Lung (tissue), 12 donors: Measurements from ENCODE around the gene PRR14L. TPM values are rescaled to one million over a fixed set of nuclear protein-coding genes. Genes with fewer than 3 reads are reported as not detected.

Experiments
- ATAC-seq: fragments of 200-7000 bp; cut with Tn5 transposase; one replicate; pipeline ENCODE4 v1.9.1; 2020; ENCODE audit warnings: moderate number of reproducible peaks; ENCODE audit not compliant: insufficient read depth, low FRiP score
- DNase-seq, 3 donors: peaks; one replicate each; pipeline ENCODE4 v3.0.0-alpha.2; 2013 to 2017
- H3K27ac ChIP-seq, 2 donors: one replicate each; pipeline ENCODE4 v1.5.1; 2013; ENCODE audit warnings: mild to moderate bottlenecking in 2 of 2, moderate library complexity in 2 of 2, control low read depth in 1 of 2, inconsistent platforms in 1 of 2, low read depth in 1 of 2, low read length in 1 of 2
- H3K27me3 ChIP-seq, 3 donors: one replicate each; pipeline ENCODE4 v1.5.1; 2013; ENCODE audit warnings: low read length in 2 of 3; ENCODE audit not compliant: control insufficient read depth in 3 of 3, insufficient read depth in 3 of 3
- H3K36me3 ChIP-seq, 4 donors: one replicate each; pipeline ENCODE4 v1.5.1; 2013; ENCODE audit warnings: low read length in 4 of 4, mild to moderate bottlenecking in 1 of 4, moderate library complexity in 1 of 4; ENCODE audit not compliant: control insufficient read depth in 4 of 4, insufficient read depth in 4 of 4
- H3K4me1 ChIP-seq, 5 donors: one replicate each; pipeline ENCODE4 v1.5.1; 2013; ENCODE audit warnings: low read length in 5 of 5, mild to moderate bottlenecking in 2 of 5, moderate library complexity in 1 of 5; ENCODE audit not compliant: control insufficient read depth in 5 of 5, insufficient read depth in 5 of 5
- H3K4me3 ChIP-seq: one replicate; pipeline ENCODE4 v1.5.1; 2013; ENCODE audit warnings: mild to moderate bottlenecking, control low read depth, moderate library complexity
- H3K9ac ChIP-seq, 2 donors: one replicate each; pipeline ENCODE4 v1.5.1; 2013; ENCODE audit warnings: low read length in 2 of 2, control low read depth in 1 of 2; ENCODE audit not compliant: insufficient read depth in 1 of 2
- H3K9me3 ChIP-seq, 4 donors: one replicate each; pipeline ENCODE4 v1.5.1; 2013; ENCODE audit warnings: low read length in 3 of 4, mild to moderate bottlenecking in 1 of 4, moderate library complexity in 1 of 4; ENCODE audit not compliant: control insufficient read depth in 4 of 4, insufficient read depth in 3 of 4
- CTCF ChIP-seq: IDR thresholded peaks from 2 replicates; pipeline ENCODE4 v1.5.1; 2012; ENCODE audit warnings: mild to moderate bottlenecking; ENCODE audit errors: control extremely low read depth, extremely low read depth
- WGBS, 2 donors: extraction: QIAGEN DNeasy Blood & Tissue Kit; methylation state at CpG; one replicate each; pipeline ENCODE4 v1.1.7; 2013; 5-methylcytosine and 5-hydroxymethylcytosine counted together
- polyA plus RNA-seq, 2 donors: library from polyadenylated mRNA; stranded (reverse); fragments of 200-250 nt; gene quantifications; one replicate each; pipeline ENCODE4 v1.2.1, GENCODE V29; 2013
- total RNA-seq, 2 donors: library from RNA; depleted of rRNA in 1 of 2; stranded (reverse); fragments of >200 nt in 1 of 2; gene quantifications; one replicate each; pipeline ENCODE4 v1.2.1, GENCODE V29; 2014 to 2021
- donor health status: control.
- donor health status: control.
- donor health status: Bipolar disorder and iron deficiency.
- donor health status: healthy.
- donor health status: DM: yes; HTN: yes; CAD: no.

Gene PRR14L
- total and polyA plus RNA-seq, 4 donors: 7.4 to 44.3 (median 23.4) TPM

DNA sequence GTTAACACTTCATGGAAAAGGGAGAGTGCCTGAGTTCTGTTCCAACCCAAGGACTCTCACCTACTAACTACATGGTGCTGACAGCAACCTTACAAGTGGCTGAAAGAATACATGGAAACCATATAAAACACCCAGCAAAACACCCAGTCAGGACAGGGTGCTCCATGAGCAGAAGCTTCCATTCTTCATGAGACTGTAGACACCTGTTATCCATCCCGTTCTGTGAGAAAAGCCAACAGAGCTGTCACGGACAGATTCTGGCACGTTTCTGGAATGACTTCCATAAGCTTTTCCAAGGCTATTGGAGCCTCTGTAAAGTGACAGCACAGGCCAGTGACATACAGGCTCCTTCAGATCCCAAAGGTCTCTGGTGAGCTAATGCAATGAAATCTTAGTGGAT, 23.2 kb downstream of the PRR14L start:
- no peak overlapping the region for H3K9ac ChIP-seq
- no peak for TF ChIP-seq CTCF
- H3K4me1 ChIP-seq: peaks cover 0 to 3% (median 0%) of the 10 kb centered on the region in 5 donors
- H3K27ac ChIP-seq: no peak overlapping the region
- 82 to 90% methylated on average over 3 of the region's 3 CpGs for WGBS, 2 donors
- no peak overlapping the region for H3K4me3 ChIP-seq
- DNase-seq: no peak
- ATAC-seq: no peak
- no peaks in the 10 kb centered on the region for H3K9me3 ChIP-seq
- H3K36me3 ChIP-seq: peaks cover 5 to 22% (median 15%) of the 10 kb centered on the region in 4 donors
- no peaks in the 10 kb centered on the region for H3K27me3 ChIP-seq

- 93 to 95% methylated on average over 5 of the region's 5 CpGs for WGBS, 2 donors
- no peaks in the 10 kb centered on the region for H3K4me1 ChIP-seq
- DNase-seq (no peak), ATAC-seq (no peak)
- H3K4me3 ChIP-seq: no peak overlapping the region
- no peak overlapping the region for H3K9ac ChIP-seq
- peaks cover 7 to 28% (median 18%) of the 10 kb centered on the region in 4 donors for H3K36me3 ChIP-seq
- H3K27me3 ChIP-seq: no peaks in the 10 kb centered on the region
- no peaks in the 10 kb centered on the region for H3K9me3 ChIP-seq
- H3K27ac ChIP-seq: no peak overlapping the region
- TF ChIP-seq CTCF: no peak
Measured at GRCh38 chr22:31723723-31724122, 26.2 kb downstream of the PRR14L start.

GRCh38 chr22:31719850-31720471, 30.0 kb downstream of the PRR14L start:
- ATAC-seq: no peak
- Histone ChIP-seq H3K36me3 (peaks cover 18 to 34% (median 26%) of the 10 kb centered on the region in 4 donors), H3K9ac (no peak overlapping the region)

More at GRCh38 chr22:31719850-31720471, 30.0 kb downstream of the PRR14L start:
- DNase-seq: no peak
- no peak overlapping the region for H3K4me3 ChIP-seq
- H3K27me3 ChIP-seq: no peaks in the 10 kb centered on the region
- TF ChIP-seq CTCF: no peak
- peaks cover 0 to 6% (median 0%) of the 10 kb centered on the region in 5 donors for H3K4me1 ChIP-seq
- whole genome bisulfite sequencing, 2 donors: 93 to 94% methylated on average over 7 of the region's 7 CpGs
- no peak overlapping the region for H3K27ac ChIP-seq
- no peaks in the 10 kb centered on the region for H3K9me3 ChIP-seq
